Measurements from ENCODE around the gene CHRNG.

The CHRNG gene

GRCh38 chr2:232588680-232589585 is 49.4 kb downstream of the CHRNG start:
- H3K27me3 ChIP-seq, result no peaks in the 10 kb centered on the region
- no peaks in the 10 kb centered on the region; the same call in 1 of the 2 replicates for H3K36me3 ChIP-seq
- TF ChIP-seq, protein P1, sequence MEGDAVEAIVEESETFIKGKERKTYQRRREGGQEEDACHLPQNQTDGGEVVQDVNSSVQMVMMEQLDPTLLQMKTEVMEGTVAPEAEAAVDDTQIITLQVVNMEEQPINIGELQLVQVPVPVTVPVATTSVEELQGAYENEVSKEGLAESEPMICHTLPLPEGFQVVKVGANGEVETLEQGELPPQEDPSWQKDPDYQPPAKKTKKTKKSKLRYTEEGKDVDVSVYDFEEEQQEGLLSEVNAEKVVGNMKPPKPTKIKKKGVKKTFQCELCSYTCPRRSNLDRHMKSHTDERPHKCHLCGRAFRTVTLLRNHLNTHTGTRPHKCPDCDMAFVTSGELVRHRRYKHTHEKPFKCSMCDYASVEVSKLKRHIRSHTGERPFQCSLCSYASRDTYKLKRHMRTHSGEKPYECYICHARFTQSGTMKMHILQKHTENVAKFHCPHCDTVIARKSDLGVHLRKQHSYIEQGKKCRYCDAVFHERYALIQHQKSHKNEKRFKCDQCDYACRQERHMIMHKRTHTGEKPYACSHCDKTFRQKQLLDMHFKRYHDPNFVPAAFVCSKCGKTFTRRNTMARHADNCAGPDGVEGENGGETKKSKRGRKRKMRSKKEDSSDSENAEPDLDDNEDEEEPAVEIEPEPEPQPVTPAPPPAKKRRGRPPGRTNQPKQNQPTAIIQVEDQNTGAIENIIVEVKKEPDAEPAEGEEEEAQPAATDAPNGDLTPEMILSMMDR (IDR thresholded peaks at IDR 0.05; ENCODE audit: low read depth, low read length), result no peak
- no peak overlapping the region for H3K4me3 ChIP-seq (ENCODE audit: low read depth, low read length)
- peak; percentile 66 for DNase-seq
- peaks cover 9% of the 10 kb centered on the region; the same call in 1 of the 2 replicates for H3K4me1 ChIP-seq
- H3K9me3 ChIP-seq, result no peaks in the 10 kb centered on the region

- Histone ChIP-seq H3K27me3 (no peaks in the 10 kb centered on the region), H3K4me3 (ENCODE audit: low read depth, low read length) (no peak overlapping the region), H3K9me3 (no peaks in the 10 kb centered on the region), H3K4me1 (peaks cover 9% of the 10 kb centered on the region; the same call in 1 of the 2 replicates), H3K36me3 (no peaks in the 10 kb centered on the region)
- TF ChIP-seq, protein P1 (IDR thresholded peaks at IDR 0.05; ENCODE audit: low read depth, low read length), result no peak
- no peak for DNase-seq
Measured at GRCh38 chr2:232592772-232593395, 53.4 kb downstream of the CHRNG start.

DNA sequence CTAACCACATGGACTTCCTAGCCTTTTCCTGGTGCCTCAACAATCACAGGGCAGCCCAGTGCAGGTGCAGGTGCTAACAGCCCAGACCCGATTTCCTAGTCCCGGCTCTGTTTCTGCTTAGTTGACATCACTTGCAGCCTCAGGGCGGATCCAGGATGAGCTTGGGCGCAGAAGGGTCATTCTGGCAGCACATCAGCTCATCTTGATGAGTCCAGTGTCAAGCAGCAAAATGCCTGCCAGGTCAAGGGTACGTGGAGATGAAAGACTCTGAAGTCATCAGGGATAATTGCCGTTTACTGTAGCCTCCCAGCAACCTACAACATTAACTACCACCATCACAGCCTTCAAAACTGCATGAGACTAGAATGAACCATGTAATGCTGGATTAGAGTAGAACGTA is 54.5 kb downstream of the CHRNG start:
- no peaks in the 10 kb centered on the region for H3K9me3 ChIP-seq
- H3K4me3 ChIP-seq (ENCODE audit: low read depth, low read length), result no peak overlapping the region
- TF ChIP-seq, protein P1 (IDR thresholded peaks at IDR 0.05; ENCODE audit: low read depth, low read length), result no peak
- H3K27me3 ChIP-seq, result no peaks in the 10 kb centered on the region
- no peak for DNase-seq
- H3K36me3 ChIP-seq, result no peaks in the 10 kb centered on the region
- H3K4me1 ChIP-seq, result peaks cover 3% of the 10 kb centered on the region; the same call in 1 of the 2 replicates

Measured in BE2C (cell line).